Ureter (tissue), 1 donor: ENCODE data around the gene GPC6. TPM values are rescaled to one million over a fixed set of nuclear protein-coding genes. Genes with fewer than 3 reads are reported as not detected.

Experiments
- DNase-seq: peaks from one replicate; pipeline ENCODE4 v3.0.0-alpha.2; 2020; ENCODE audit warnings: low spot score
- total RNA-seq: library from RNA; stranded (reverse); gene quantifications from one replicate; pipeline ENCODE4 v1.2.4, GENCODE V29; 2023
- donor health status: DM: yes; HTN: yes; CAD: no.

GPC6 gene
- total RNA-seq, 1 donor from 2014 or later, result 6.8 TPM

DNA sequence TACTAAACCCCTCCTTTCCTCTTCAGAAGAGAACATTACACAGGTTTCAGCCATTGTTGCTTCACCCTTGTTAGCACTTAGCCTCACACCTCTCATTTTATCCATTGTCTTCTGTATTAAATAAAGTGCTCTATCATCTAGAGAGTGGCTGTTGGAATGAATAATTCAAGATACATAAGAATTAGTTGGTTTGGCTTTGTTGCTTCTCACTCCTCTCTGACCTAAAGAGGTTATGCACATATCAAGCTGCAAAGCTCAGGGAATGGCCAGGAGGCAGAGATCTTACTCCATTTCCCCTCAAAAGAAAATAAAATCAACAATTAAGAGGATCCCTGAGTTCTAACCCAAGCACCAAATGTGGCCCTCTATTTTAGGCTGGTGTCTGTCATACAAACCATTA lies 1173.2 kb downstream of the GPC6 start:
- DNase-seq, result no peak

DNA sequence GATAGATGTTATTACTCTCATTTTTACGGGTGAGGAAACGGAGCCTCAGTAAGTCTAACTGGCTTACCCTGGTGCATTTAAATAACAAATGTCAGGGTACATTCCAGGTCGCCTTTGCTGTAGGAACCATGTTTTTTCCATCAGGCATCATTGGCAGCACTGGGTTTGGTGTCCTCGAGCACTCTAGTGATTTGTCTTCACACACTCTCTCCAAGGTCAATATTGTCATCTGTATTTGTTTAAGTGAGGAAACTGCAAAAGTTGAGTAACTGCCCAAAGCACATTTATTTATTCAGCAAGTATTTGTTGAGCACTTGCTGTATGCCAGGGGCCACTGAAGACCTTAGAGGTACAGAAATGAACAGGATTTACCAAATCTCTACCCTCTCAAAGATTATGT lies 1174.3 kb downstream of the GPC6 start:
- DNase-seq, result no peak

DNA sequence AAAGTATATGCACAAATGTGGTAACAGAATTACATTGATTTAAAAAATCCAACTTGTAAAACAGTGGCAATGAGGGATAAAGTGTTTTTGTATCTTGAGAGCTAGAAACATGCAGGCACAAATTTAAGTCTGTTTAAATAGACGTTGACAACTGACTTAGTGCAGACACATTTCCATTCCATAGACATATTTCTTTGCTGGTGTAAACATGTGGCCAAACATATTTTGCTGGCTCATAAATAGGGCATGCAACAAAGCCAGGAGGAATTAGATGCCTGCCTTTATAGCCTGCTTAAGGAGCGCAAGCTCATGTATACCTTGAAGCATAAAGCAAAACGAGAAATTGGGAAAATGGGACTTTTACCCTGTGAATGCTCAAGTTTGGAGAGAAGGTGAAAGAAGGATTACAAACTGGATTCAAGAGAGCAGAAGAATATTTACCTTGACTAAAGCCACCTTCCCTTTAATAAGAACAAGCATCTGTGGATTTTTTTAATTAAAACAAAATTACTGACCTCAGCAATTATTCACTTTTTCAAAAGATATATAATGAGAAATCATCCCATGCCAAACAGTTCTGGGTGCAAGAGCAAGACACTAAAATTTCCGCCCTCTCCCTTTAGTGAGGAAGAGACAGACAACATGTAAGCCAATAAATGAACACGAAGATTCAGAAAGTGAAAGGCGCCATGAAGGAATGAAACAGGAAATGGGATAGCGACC lies 1181.9 kb downstream of the GPC6 start:
- no peak for DNase-seq

DNA sequence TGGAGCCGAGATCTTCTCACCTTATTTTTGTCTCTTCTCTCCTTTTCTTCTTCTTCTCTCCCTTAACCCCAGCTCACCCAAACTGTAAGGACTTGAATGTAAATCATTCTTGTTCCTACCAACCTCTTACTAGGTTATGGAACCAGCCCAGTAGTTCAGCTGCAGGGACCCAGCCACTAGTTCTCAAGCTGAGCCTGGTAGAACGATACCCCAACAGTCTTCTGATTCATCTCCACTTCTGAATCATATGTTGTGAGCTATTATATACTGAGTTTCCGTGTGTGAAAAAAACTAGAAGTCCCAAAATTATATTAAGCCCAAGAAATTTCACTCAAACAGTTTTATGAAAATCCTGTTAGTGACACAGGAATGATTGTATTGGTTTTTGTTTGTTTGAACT lies 1185.1 kb downstream of the GPC6 start:
- DNase-seq, result no peak

DNA sequence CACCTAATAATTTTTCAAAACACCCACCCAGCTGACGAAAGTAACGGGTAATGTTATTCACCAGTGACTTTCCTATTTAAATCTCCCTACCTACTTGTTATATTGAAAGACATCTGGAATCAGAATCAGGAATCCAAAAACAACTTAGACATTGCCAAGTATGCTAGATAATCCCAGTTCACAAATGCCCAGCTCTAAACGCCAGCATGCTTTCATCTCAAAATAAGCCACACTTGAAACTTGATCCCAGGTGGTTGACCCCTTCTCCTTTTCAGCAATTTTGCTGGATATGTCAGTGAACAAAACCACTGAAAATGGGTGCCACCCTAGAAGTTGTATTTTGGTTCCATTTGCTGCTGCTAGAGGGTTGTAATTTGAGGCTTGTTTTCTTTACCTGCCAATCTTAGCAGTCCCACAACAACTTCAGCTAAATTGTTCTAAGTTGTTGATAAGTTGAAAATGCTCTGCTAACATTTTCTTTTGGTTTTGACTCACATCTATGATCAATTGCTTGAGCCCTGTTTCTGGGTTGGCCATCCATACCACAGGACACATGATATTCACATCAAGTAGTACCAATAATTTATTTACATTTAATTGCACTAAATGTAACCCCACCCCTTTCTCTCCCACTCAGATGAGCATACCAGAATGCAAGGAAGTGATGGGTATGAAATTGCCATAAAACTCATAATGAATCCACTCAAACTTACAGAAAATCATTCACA lies 1186.4 kb downstream of the GPC6 start:
- no peak for DNase-seq

DNA sequence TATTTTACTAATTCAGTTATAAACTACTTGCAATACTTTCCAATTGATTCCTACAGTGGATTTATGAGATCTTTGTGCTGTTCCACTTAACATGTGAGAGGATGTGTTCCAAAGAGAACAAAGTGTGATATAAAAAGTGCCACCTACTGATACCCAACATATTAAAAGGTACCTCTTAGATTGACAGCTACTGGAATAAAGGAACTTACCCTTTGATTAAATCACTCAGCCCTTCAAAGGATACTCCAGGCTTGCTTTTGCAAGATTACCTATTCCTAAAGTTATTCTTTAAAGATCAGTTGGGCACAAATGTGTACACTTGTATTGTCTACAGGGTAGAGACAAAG lies 1187.0 kb downstream of the GPC6 start:
- DNase-seq, result no peak

DNA sequence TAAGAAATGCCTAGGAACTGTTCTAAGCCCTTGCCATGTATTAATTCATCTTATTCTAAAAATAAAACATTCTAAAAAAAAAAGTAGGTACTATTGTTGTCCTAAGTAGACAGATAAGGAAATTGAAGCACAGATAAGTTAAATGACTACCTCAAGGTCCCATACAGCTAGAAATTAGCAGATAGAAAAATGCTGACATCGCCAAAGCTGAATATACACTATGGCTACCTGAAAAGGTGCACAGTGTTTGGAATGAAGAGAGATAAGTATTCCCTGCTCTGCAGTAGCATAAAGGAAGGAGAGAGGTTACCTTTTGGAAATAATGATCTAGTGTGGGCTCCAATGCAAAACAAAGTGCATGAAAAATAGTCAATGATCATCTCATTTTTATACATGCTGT lies 1187.5 kb downstream of the GPC6 start:
- no peak for DNase-seq

DNA sequence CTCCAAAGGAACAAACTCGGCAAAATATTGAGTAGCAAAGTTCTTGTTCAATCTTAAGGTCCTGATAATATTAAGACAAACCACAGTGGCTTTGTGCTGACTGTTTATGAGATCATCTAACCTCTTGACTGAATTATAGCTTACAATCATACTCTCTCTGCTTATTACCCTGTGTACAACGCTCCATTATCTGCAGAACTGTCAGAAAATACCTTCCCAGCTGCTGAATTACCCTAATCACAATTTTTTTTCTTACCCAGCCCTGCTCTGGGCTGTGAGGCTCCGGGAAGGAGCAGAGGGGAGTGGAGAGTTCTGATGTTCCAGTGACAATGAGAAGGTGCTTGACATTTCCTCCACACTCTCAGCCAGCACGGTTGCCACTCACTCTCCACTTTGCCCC lies 1188.1 kb downstream of the GPC6 start:
- no peak for DNase-seq

DNA sequence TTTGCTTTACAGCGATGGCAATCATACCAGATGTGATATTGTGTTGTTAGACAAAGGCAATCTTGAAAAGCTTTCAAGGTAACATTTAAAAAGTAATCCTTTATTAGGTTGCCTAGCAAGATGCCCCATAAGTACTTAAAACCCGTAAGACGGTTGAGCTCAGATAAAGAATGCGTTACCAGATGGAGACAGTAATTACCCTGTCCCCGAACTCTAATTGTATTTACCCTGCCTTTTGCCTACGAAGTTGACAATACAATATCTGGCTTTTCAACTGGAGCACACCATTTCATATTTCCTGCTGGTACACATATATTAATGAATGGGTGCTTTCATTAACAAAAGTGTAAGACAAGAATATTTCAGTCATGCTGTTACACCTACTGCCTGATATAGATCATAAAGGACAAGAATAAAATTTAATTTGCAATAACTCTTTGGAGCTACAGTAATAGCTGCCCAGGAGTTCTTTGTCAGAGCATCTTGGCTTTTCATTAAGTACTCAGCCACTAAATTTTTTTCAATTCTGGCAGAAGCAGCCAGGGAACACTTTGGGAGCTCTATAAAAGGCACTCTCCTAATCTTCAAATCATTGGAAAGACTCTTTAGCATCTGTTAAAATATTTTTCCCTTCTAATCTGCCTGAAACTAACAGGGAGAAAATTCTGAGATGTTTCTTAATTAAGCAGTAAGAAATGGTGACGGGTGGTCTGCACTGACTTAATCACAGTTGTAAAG lies 1189.1 kb downstream of the GPC6 start:
- DNase-seq, result no peak

DNA sequence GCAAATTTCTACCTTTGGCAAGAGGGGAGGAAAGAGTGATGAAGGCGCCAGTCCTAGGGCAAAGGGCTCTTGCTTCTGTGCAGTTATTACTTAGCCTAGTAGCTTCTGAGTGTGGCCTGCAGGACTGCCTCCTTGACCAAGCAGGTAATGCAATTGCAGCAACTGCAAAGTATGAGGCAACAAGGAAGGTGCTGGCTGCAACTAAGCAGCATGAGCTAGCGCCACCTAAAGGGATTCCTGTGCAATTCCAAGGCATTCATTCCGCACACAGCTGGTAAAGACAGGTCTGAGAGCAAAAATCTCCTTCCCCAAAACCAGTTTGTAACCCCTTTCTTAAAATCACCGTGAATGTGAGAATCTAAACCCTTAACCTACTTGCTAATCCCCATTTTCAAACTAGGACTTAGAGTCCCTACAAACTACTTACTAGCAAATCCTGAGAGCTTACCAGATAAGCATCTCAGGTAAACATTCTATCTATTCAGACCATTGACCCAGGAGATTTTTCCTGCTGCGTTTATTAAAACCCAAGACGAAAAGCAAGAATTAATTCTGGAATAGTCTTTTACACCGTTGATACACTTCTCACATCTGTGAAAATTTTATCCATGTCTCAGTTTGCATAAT lies 1190.0 kb downstream of the GPC6 start:
- DNase-seq, result no peak

DNA sequence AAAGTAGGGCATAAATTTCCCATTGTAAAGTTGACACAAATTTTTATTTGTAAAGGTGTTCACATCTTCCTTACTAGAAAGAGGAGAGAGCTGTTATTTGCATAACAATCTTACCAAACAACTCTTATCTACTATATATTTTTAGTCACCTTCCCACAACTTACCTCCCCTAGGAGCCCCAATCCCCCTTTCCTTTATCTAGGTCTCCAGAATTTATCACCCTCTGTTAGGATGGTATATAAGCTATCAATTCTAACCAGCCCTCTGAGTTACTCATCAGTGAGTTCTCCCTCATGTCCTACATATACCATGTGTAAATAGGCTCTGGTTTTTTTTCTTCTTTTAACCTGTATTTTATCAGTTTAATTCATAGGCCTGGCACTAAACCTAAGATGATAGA lies 1190.7 kb downstream of the GPC6 start:
- DNase-seq, result no peak

DNA sequence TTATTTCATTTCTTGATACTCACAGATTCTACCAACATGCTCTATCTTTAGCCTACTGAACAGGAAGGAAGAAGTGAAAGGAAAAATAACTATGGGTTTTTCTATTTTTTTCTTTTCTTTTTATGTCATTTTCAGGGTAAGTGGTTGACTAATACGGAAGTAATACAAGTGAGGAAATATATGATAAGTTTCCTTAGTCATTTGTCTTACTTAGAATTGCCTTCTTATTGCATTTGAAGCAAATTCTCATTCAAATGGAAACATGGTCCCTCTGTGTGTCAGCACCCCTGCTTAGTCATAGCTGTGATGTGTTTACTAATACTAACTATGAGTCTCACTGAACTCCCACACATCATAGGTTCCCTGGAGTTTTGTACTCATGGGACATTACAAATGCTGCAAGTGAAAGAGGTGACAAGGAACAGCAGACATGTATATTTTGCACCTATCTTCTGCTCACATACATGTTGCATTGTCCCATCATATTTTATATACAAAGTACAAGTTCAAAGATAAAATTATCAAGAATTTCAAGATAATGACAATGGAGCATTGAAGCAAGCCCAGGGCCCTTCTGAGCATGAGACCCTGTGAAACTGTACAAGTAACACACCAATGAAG lies 1192.8 kb downstream of the GPC6 start:
- no peak for DNase-seq

DNA sequence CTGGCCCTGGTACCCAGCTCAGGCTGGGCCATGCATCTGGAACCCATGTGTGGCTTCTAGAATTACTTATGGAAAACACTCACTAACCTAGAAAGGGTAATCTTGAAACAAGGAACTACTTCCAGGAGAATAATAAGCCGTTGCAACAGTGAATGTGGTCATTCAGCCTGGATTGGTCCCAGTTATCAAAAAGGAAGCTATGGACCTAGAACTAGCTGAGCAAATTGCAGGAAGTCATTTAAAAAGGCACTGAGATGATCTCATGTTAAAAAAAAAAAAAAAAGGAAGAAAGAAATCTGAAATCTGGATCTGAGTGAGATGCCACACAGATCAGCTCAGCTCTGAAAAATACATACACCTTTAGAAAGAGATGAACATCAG lies 1193.3 kb downstream of the GPC6 start:
- DNase-seq, result no peak

DNA sequence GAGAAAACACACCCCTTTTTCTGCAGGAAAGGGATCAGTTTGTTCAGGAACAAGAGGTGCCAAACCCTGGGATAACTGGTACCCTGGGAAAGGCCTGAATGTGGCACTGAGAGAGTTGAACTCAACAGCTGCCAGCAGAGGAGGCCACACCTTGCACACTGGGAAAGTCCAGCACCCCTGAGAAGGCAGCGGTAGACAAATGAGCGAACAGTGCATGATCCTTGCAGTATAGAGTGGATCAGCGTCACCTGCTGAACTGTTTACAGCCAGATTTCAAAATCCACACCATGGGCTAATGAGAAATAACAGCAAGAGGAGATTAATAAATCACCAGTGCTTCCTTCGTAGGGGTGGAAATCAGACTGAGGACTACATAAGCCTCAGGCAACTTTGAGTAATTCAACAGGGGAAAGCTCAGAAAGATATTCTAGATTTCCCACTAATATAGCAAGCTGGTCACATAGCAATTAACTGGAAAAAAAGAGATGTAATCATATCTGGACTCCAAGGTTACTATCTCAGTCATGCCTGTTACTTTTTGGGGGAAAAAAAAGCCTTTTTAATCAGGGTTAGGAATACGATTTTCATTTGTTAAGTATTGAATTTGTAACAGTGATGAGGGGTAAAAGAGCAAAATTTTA lies 1200.8 kb downstream of the GPC6 start:
- no peak for DNase-seq

DNA sequence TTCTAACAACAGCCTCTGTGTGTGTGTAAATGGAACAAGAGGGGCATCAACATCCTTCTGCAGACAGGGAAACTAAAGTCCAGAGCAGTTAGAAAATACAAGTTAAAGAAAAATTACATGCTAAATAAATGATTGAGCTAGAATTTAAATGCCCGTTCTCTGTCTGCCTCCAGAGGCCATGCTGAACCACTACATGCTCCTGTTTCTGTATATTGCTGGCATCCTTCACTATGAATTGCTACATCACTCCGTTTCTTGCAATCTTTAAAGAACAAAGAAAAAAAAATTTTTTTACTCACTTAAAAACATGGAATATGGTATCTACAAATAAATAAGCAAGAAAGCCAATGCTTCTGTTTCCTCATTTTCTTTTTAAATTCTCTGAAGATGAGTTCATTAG lies 1205.0 kb downstream of the GPC6 start:
- DNase-seq, result no peak

DNA sequence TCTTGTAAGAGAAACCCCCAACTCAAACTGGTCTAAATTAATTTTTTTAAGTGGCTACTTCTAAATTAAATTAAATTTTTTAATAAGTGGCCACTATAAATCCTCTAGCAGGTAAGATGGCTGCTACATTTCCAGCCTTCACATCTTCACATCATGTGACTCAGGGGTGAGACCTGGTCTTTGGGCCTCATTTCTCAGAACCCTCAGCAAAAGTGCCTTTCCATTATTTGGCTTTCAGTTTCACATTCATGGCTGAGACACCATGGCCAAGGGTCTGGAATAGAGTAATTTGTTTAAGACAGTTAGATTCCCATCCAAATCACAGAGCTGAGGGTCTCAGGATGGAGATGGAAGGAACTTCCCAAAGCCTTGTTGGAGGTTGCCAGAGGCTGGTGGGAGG lies 1205.4 kb downstream of the GPC6 start:
- no peak for DNase-seq

DNA sequence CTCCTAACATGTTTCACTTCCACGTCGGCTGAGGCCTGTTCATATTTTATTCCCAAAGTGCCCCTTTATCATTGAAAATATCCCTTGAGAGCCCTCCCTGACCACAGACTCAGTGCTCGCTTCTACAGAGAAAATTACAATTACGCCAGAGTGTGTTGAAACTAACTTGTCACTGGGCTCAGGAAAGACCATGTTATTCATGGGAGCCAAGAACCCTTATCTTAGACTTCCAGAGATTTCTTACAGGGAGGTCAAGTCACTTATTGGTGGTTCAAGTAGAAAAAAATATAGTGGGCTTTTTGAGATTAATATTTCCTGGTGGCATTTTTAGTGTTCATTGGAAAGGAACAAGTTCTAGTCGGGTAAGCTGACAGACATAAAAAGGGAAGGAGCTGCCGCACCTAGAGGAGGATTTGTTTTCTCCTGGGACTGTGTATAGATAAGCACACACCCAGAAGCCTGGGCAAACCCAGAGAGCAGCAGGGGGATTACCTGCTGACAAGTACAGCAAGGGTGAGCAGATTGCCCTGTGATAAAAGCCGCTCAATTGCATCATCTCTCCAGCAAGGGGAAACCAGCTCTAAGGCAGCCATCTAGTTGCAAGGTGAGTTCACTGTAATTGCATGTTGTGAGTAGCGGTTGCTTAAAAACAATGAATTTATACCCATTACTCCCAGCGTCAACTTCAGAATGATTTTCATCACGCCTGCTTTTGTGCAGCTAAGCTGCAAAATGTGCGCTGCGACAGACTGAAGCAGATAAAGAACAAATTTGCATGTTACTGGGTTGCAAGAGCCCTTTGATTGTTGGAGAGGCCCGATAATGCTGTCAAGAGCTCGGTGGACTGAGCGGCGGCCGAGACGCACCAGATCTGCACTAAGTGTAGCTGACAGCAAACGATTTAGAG lies 1206.7 kb downstream of the GPC6 start:
- DNase-seq, result no peak

DNA sequence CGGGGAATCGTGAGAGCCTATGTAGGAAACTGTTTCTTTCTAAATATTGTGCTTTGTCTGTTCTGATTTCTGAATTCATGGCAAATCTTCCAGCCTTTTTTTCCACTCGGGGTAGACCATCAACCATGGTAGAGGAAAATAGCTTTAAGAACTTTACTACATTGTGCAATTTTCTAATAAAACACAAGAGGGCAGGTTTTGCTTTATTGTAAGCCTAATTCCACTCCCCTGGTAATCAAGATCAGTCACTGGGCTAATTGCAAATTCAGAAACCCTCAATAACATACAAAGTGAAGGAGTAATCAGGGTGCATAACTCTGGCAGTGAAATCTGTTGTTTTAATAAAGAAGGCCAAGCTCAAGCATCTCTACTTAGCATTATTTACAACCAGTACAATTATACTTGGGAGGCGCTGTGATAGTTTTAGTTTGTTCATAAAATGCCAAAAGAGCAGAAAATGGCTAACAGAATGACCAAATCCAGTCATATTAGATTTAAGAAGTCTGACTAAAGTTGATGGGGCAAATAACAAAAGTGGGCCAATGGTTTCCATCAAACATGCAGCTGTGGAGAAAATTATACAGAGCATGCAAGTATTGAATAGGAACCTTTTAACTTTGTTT lies 1209.1 kb downstream of the GPC6 start:
- no peak for DNase-seq

DNA sequence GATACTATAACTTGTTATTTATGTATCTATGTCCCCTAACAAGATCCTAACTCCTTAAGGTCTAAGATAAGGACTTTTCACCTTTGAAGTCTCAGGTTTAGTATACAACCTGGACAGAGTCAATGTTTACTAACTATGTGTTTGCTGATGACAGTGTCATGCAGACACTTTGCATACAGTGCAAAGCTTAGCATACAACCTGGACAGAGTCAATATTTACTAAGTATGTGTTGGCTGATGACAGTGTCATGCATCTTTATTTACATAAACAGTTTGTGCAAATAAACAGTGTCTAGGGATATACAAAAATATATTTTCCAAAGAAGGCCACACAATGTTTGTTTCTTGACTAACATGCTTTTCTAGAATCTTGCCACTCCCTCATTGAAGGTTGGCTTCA lies 1218.2 kb downstream of the GPC6 start:
- no peak for DNase-seq

DNA sequence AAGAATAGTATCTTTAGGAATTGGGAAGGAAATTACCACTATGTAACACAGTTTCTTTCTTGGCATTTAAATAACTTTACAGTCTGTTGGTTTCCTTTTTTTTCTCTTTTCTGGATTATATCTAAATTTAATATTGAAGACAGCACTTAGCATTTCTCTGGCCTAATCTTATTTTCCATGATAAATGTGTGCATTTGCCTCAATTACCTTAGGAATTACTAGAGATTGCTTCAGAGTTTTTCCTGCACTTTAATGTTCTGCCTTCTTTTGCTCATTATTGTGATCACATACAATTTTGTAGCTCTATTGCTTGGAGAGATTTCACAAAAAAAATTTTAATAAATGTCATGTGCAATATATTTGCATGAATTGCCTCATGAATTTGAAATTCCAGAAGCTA lies 1227.7 kb downstream of the GPC6 start:
- DNase-seq, result no peak
